ENCODE data around the gene THRAP3.
"Not testable (repeated sequence)": the region's sequence is repeated elsewhere in the genome, so short reads cannot be mapped to it uniquely, and the experiment has no call there.

Gene THRAP3

DNA sequence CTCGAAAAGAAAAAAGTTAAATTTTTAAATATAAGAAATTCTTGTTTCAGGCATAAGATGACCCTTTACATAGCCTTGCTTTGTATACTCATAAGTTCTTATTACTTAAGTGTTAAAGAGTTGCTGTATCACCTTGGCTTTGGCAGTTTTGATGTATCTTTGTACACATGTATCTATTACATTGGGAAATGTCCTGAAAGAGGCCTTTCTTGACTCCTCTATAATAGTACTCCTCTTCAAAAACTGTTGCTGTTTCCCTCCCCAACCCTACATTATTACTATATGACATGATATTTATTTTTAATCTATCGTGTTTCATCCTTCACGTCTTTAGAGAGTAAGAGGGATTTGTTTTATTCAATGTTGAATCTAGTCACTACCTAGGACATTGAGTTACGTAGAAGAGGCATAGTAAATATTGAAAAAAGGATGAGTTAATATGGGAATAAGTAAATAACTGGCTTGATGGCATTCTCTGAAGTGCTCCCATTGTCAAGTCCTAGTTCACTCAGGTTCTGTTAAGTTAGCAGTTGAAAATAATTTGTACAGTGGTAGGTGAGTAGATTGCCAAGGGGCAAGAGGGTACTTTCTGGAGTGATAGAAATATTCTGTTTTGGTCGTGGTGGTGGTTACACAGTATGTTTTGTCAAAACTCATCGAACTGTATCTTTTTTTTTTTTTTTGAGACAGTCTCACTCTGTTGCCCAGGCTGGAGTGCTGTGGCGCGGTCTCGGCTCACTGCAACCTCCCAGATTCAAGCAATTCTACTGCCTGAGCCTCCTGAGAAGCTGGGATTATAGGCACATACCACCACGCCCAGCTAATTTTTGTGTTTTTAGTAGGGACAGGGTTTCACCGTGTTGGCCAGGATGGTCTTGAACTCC, 8.2 kb downstream of the THRAP3 start:
- Histone ChIP-seq H3K27me3 (ENCODE audit: control insufficient read depth in 1 of 2, insufficient read depth in 2 of 2, low read length in 2 of 2) (no peaks in the 10 kb centered on the region), H3K4me1 (ENCODE audit: insufficient read depth, low read length) (peaks cover 22% of the 10 kb centered on the region), H3K4me3 (ENCODE audit: low read depth in 1 of 2, low read length in 2 of 2) (no peak overlapping the region), H3K27ac (ENCODE audit: low read depth, low read length) (no peak overlapping the region), H3K36me3 (ENCODE audit: insufficient read depth, low read length) (no peaks in the 10 kb centered on the region), H3K9me3 (ENCODE audit: low read length) (no peaks in the 10 kb centered on the region), H3K9ac (ENCODE audit: low read length) (no peak overlapping the region)

DNA sequence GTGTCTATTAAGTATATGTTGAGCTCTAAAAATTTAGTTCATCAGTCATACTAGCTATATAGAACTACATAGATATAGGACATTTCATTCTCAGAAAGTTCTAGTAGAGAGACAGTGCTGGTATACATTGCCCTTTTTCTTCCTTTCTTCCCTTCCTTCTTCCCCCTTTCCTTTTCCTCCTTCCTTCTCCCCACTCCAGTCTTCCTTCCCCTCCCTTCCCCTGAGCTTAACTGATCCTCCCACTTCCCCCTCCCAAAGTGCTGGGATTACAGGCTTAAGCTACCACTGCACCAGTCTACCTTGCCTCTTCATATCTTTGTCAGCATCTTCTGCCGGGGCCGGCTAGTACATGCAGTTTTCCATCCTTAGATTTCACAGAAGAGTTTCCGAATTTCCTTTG, 12.1 kb downstream of the THRAP3 start:
- Histone ChIP-seq H3K36me3 (ENCODE audit: insufficient read depth, low read length) (no peaks in the 10 kb centered on the region), H3K4me1 (ENCODE audit: insufficient read depth, low read length) (peaks cover 29% of the 10 kb centered on the region), H3K27ac (ENCODE audit: low read depth, low read length) (no peak overlapping the region), H3K9me3 (ENCODE audit: low read length) (no peaks in the 10 kb centered on the region), H3K27me3 (ENCODE audit: control insufficient read depth in 1 of 2, insufficient read depth in 2 of 2, low read length in 2 of 2) (no peaks in the 10 kb centered on the region), H3K9ac (ENCODE audit: low read length) (no peak overlapping the region), H3K4me3 (ENCODE audit: low read depth in 1 of 2, low read length in 2 of 2) (no peak overlapping the region)

DNA sequence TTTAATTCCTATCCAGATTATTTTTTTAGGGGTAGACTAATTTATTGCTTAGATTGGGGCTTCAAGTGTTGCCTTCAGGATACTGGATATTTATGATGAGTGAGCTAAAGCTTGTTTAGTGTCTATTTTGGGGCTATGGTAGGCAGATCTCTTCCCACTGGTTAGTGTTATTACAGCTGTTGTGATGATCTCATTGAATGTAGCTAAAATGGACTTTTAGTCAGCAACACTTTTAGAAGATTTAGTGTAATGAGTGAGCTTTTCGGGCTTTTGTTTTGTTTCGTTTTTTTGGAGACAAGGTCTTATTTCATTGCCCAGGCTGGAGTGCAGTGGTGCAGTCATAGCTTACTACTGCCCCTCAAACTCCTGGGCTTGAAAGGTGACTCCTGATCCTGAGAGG, 14.2 kb downstream of the THRAP3 start:
- Histone ChIP-seq H3K27ac (ENCODE audit: low read depth, low read length) (no peak overlapping the region), H3K4me1 (ENCODE audit: insufficient read depth, low read length) (peaks cover 27% of the 10 kb centered on the region), H3K4me3 (ENCODE audit: low read depth in 1 of 2, low read length in 2 of 2) (no peak overlapping the region), H3K9me3 (ENCODE audit: low read length) (no peaks in the 10 kb centered on the region), H3K36me3 (ENCODE audit: insufficient read depth, low read length) (peaks cover 8% of the 10 kb centered on the region), H3K9ac (ENCODE audit: low read length) (no peak overlapping the region), H3K27me3 (ENCODE audit: control insufficient read depth in 1 of 2, insufficient read depth in 2 of 2, low read length in 2 of 2) (no peaks in the 10 kb centered on the region)

DNA sequence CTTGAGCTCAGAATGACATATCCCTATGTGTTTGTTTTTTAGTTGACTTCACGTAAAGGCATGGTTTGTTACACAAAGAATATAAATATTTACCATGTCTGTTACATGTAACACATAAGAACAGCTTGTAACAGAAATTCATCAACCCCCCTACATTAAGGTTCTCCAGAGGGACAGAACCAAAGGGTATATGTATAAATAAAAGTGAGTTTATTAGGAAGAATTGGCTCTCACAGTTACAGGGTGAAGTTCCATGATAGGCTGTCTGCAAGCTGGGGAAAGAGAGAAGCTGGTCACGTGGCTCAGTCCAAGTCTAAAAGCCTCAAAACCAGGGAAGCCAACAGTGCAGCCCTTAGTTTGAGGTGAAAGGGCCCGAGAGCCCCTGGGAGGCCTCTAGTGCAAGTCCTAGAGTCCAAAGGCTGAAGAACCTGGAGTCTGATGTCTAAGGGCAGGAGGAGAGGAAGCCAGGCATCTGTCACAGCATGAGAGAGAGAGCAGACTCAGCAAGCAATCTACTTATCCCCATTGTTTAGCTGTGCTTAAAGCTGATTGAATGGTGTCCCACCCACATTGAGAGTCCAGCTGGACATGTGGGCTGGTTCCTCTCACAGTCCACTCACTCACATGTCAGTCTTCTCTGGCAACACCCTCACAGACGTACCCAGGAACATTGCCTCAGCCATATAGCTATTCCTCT, 15.8 kb downstream of the THRAP3 start:
- no peaks in the 10 kb centered on the region for H3K27me3 ChIP-seq (ENCODE audit: control insufficient read depth in 1 of 2, insufficient read depth in 2 of 2, low read length in 2 of 2)
- no peaks in the 10 kb centered on the region for H3K9me3 ChIP-seq (ENCODE audit: low read length)
- no peak overlapping the region for H3K9ac ChIP-seq (ENCODE audit: low read length)
- peaks cover 31% of the 10 kb centered on the region for H3K4me1 ChIP-seq (ENCODE audit: insufficient read depth, low read length)
- peaks cover 8% of the 10 kb centered on the region for H3K36me3 ChIP-seq (ENCODE audit: insufficient read depth, low read length)
- H3K4me3 ChIP-seq (ENCODE audit: low read depth in 1 of 2, low read length in 2 of 2): no peak overlapping the region
- no peak overlapping the region for H3K27ac ChIP-seq (ENCODE audit: low read depth, low read length)

DNA sequence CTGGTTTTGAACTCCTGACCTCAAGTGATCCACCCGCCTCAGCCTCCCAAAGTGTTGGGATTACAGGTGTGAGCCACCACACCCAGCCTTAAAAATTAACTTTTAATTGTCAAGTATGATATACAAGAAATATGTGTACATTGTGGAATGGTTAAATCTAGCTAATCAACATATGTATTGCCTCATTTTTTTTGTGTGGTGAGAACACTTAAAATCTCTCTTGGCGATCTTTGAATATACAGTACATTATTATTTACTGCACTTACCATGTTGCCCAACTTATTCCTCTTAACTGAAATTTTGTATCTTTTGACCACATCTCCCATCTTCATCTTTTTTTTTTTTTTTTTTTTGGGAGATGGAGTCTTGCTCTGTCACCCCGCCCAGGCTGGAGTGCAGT, 23.3 kb downstream of the THRAP3 start:
- no peak overlapping the region for H3K27ac ChIP-seq (ENCODE audit: low read depth, low read length)

DNA sequence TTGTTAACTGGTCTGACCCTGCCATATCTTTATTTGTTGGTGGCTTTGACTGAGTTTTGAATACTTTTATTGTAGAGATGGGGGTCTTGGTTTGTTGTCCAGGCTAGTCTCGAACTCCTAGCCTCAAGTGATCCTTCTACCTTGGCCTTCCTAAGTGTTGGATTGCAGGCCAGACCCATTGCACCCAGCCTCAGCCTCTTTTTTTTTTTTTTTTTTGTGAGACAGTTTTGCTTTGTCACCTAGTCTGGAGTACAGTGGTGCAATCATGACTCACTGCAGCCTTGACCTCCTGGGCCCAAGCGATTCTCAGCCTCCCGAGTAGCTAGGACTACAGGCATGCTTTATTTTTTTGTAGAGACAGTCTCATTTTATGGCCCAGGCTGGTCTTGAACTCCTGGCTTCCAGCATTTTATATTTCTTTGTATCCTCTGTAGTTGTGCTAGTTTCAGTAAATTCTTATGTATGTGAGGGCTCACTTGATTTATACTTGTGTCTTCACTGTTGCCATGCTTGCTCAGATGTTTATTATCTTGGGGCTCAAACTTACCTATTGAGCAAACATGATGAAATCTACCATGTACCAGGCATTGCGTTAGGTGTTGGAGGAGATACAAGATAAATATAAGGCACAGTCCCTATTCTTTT, 24.1 kb downstream of the THRAP3 start:
- Histone ChIP-seq H3K9me3 (ENCODE audit: low read length) (no peaks in the 10 kb centered on the region), H3K27ac (ENCODE audit: low read depth, low read length) (no peak overlapping the region), H3K9ac (ENCODE audit: low read length) (no peak overlapping the region), H3K4me3 (ENCODE audit: low read depth in 1 of 2, low read length in 2 of 2) (no peak overlapping the region), H3K36me3 (ENCODE audit: insufficient read depth, low read length) (peaks cover 3% of the 10 kb centered on the region), H3K4me1 (ENCODE audit: insufficient read depth, low read length) (peaks cover 39% of the 10 kb centered on the region), H3K27me3 (ENCODE audit: control insufficient read depth in 1 of 2, insufficient read depth in 2 of 2, low read length in 2 of 2) (no peaks in the 10 kb centered on the region)

More for the DNA sequence above, 23.3 kb downstream of the THRAP3 start:
- Histone ChIP-seq H3K9ac (ENCODE audit: low read length) (no peak overlapping the region), H3K27me3 (ENCODE audit: control insufficient read depth in 1 of 2, insufficient read depth in 2 of 2, low read length in 2 of 2) (no peaks in the 10 kb centered on the region), H3K36me3 (ENCODE audit: insufficient read depth, low read length) (peaks cover 3% of the 10 kb centered on the region), H3K9me3 (ENCODE audit: low read length) (no peaks in the 10 kb centered on the region), H3K4me3 (ENCODE audit: low read depth in 1 of 2, low read length in 2 of 2) (no peak overlapping the region), H3K4me1 (ENCODE audit: insufficient read depth, low read length) (peaks cover 33% of the 10 kb centered on the region)

DNA sequence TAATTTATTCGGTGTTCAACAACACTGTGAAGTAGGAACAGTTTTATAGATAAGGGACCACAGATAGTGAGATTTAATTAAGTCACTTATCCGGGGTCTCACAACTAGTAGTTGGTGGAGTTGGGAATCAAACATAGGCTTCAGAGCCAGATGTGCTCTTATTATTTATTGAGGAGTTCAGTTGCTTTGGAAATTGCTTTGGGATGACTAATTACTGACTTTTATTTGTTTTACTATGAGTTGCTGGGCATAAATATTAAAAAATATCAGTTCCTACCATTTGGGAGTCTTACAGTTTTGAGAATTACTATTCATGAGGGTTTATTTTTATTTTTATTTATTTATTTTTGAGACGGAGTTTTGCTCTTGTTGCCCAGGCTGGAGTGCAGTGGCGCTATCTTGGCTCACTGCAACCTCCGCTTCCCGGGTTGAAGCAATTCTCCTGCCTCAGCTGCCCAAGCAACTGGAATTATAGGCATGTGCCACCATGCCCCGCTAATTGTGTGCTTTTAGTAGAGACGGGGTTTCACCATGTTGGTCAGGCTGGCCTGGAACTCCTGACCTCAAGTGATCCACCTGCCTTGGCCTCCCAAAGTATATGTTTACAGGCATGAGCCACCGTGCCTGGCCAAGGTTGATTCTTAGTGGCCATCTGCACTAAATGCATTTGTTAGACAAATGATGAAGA, 27.7 kb downstream of the THRAP3 start:
- Histone ChIP-seq H3K36me3 (ENCODE audit: insufficient read depth, low read length) (no peaks in the 10 kb centered on the region), H3K4me3 (ENCODE audit: low read depth in 1 of 2, low read length in 2 of 2) (no peak overlapping the region), H3K27me3 (ENCODE audit: control insufficient read depth in 1 of 2, insufficient read depth in 2 of 2, low read length in 2 of 2) (no peaks in the 10 kb centered on the region), H3K9me3 (ENCODE audit: low read length) (no peaks in the 10 kb centered on the region), H3K27ac (ENCODE audit: low read depth, low read length) (no peak overlapping the region), H3K4me1 (ENCODE audit: insufficient read depth, low read length) (peaks cover 48% of the 10 kb centered on the region), H3K9ac (ENCODE audit: low read length) (no peak overlapping the region)

DNA sequence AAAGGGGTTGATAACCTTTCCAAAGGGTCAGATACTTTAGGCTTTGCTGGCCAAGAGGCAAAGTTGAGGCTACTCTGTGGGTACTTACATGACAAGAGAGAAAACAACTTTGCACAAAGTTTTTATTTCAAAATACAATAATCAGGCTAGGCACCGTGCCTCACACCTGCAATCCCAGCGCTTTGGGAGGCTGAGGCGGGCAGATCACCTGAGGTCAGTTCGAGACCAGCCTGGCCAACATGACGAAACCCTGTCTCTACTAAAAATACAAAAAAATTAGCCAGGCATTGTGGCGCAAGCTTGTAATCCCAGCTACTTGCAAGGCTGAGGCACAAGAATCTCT, 28.2 kb downstream of the THRAP3 start:
- H3K36me3 ChIP-seq (ENCODE audit: insufficient read depth, low read length); H3K4me3 ChIP-seq (ENCODE audit: low read depth in 1 of 2, low read length in 2 of 2); H3K27me3 ChIP-seq (ENCODE audit: control insufficient read depth in 1 of 2, insufficient read depth in 2 of 2, low read length in 2 of 2); H3K9ac ChIP-seq (ENCODE audit: low read length); H3K9me3 ChIP-seq (ENCODE audit: low read length); H3K27ac ChIP-seq (ENCODE audit: low read depth, low read length): not testable (repeated sequence)
- H3K4me1 ChIP-seq (ENCODE audit: insufficient read depth, low read length): peaks cover 54% of the 10 kb centered on the region

DNA sequence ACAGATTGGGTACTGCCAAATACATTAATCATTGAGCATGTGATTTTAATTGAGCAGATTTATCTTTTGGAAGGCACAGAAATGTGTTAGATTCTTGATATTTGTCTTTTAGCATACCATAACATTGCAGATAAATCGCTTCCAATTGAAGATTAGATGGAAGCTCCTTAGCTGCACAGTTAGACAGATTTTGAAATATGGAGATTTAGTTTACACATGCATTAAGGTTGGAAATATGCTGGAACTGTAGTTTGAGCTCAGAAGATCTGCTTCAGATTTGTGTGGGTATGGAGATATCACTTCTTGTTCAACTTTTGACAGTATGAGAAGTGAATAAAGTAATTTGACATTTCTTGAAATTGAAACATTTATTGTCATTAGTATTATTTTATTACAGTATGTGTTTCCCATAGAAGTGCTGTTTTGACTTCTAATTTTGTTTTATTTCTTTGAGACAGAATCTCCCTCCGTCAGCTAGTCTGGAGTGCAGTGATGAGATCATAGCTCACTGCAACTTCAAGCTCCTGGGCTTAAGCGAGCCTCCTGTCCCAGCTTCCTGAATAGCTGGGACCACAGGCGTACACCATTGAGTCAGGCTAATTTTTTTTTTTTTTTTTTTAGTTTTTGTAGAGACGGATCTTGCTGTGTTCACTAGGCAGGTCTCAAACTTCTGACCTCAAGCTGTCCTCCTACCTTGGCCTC, 29.1 kb downstream of the THRAP3 start:
- Histone ChIP-seq H3K4me1 (ENCODE audit: insufficient read depth, low read length) (peaks cover 52% of the 10 kb centered on the region), H3K27me3 (ENCODE audit: control insufficient read depth in 1 of 2, insufficient read depth in 2 of 2, low read length in 2 of 2) (no peaks in the 10 kb centered on the region)

DNA sequence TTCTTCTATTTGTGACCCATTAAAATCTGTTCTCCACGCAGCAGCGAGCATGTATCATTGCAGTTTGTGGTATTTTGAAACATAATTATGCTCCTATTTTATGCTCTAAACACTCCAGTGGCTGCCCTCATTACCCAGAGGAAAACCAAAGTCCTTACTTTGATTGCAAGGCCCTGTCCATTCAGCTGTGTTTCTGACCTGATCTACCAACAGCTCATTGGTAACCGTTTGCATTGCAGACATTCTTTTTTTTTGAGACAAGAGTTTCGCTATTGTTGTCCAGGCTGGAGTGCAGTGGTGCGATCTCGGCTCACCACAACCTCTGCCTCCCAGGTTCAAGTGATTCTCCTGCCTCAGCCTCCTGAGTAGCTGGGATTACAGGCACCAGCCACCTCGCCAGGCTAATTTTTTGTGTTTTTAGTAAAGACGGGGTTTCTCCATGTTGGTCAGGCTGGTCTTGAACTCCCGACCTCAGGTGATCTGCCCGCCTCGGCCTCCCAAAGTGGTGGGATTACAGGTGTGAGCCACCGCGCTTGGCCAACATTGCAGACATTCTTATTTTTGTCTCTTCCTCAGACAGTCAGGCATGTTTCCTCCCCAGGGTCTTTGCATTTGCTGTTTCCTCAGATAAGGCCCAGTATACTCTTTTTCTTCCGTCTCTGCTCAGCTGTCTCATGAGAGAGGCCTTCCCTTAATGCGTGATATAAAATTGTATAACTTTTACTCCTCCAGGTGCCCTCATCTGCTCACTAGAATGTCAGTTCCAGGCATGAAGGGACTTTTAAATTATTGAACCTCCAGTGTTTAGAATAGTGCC, 32.5 kb downstream of the THRAP3 start:
- Histone ChIP-seq H3K4me1 (ENCODE audit: insufficient read depth, low read length) (peaks cover 41% of the 10 kb centered on the region), H3K27me3 (ENCODE audit: control insufficient read depth in 1 of 2, insufficient read depth in 2 of 2, low read length in 2 of 2) (no peaks in the 10 kb centered on the region), H3K4me3 (ENCODE audit: low read depth in 1 of 2, low read length in 2 of 2) (no peak overlapping the region), H3K9me3 (ENCODE audit: low read length) (no peaks in the 10 kb centered on the region), H3K36me3 (ENCODE audit: insufficient read depth, low read length) (peaks cover 9% of the 10 kb centered on the region), H3K27ac (ENCODE audit: low read depth, low read length) (no peak overlapping the region), H3K9ac (ENCODE audit: low read length) (no peak overlapping the region)

More for the DNA sequence above, 29.1 kb downstream of the THRAP3 start:
- Histone ChIP-seq H3K9ac (ENCODE audit: low read length) (no peak overlapping the region), H3K4me3 (ENCODE audit: low read depth in 1 of 2, low read length in 2 of 2) (no peak overlapping the region), H3K36me3 (ENCODE audit: insufficient read depth, low read length) (no peaks in the 10 kb centered on the region), H3K9me3 (ENCODE audit: low read length) (no peaks in the 10 kb centered on the region), H3K27ac (ENCODE audit: low read depth, low read length) (no peak overlapping the region)

Data from muscle layer of colon (tissue), 2 donors.